Neural progenitor cell (in vitro differentiated cells): ENCODE data around the gene IGDCC3.

ENCODE experiments used
- EZH2 ChIP-seq: fragments of 200-600 bp; sonication (generic); IDR thresholded peaks from 2 replicates; pipeline ENCODE4 v1.6.1; 2017; ENCODE audit warnings: antibody characterized with exemption, mild to moderate bottlenecking, moderate library complexity
- TF ChIP-seq, protein P1 (sequence below): fragments of 200-600 bp; sonication (generic); IDR thresholded peaks from 2 replicates; pipeline ENCODE4 v1.5.1; 2017; ENCODE audit warnings: antibody characterized with exemption, mild to moderate bottlenecking

DNA sequence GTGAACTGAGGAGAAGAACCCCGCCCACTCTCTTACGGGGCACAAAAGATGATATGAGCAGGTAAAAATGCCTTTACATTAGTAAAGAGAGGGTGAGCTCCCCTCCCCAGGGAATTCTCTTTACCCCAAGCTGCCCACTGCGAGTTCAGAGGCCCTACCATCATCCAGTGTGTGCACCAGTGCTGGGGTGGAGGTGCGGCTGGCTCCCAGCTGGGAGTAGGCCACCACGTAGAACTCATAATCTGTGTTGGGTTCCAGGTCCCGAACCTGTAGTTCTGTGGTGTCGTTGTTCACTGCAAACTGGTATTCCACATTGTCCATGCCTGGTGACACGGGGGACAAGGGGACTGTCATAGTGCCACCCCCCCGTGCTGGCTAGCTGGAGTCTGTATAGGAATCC is 17.1 kb upstream of the IGDCC3 start:
- TF ChIP-seq, protein P1, sequence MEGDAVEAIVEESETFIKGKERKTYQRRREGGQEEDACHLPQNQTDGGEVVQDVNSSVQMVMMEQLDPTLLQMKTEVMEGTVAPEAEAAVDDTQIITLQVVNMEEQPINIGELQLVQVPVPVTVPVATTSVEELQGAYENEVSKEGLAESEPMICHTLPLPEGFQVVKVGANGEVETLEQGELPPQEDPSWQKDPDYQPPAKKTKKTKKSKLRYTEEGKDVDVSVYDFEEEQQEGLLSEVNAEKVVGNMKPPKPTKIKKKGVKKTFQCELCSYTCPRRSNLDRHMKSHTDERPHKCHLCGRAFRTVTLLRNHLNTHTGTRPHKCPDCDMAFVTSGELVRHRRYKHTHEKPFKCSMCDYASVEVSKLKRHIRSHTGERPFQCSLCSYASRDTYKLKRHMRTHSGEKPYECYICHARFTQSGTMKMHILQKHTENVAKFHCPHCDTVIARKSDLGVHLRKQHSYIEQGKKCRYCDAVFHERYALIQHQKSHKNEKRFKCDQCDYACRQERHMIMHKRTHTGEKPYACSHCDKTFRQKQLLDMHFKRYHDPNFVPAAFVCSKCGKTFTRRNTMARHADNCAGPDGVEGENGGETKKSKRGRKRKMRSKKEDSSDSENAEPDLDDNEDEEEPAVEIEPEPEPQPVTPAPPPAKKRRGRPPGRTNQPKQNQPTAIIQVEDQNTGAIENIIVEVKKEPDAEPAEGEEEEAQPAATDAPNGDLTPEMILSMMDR: no peak
- TF ChIP-seq EZH2: no peak
